SH-SY5Y (cell line): ENCODE measurements around the gene IL4.

Experiments used
- GATA2 ChIP-seq: IDR thresholded peaks from 2 replicates; pipeline ENCODE4 v1.6.1; 2011; ENCODE audit warnings: mild to moderate bottlenecking, low read depth, low read length
- GATA3 ChIP-seq: IDR thresholded peaks from 2 replicates; pipeline ENCODE4 v1.6.1; 2011; ENCODE audit warnings: low read depth, mild to moderate bottlenecking, low read length, moderate library complexity

DNA sequence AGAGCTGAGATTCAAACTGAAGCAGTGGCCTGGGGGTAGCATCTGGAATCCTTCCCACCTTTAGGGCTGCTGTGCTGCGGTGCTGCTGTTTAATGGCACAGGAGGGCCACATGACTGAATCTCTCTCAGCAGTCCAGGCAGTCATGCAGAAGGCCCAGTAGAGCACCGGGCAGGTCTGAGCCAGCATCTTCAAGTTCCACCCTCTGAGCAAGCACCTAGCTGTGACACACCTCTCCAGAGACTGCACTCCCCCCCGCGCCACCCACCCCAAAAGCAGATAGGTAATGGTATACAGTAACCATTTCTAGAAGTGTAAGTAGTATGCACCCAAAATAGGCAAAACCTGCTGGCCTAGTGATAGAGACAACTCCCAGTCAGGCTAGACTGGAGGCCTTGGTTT is 8.2 kb downstream of the IL4 start:
- TF ChIP-seq GATA3: no peak
- no peak for TF ChIP-seq GATA2
